M059J (cell line): ENCODE data around the gene ERP27. TPM values are rescaled to one million over a fixed set of nuclear protein-coding genes. Genes with fewer than 3 reads are reported as not detected.

Experiments
- DNase-seq: peaks from one replicate; pipeline ENCODE4 v3.0.0-alpha.2; 2012; ENCODE audit warnings: low read depth
- total RNA-seq: library from RNA; depleted of rRNA; stranded (reverse); fragments of >200 nt; shearing (Covaris generic); gene quantifications from 2 replicates; pipeline ENCODE4 v1.2.3, GENCODE V29; 2014

The ERP27 gene
- total RNA-seq, 1 experiment from 2014 or later = not detected

DNA sequence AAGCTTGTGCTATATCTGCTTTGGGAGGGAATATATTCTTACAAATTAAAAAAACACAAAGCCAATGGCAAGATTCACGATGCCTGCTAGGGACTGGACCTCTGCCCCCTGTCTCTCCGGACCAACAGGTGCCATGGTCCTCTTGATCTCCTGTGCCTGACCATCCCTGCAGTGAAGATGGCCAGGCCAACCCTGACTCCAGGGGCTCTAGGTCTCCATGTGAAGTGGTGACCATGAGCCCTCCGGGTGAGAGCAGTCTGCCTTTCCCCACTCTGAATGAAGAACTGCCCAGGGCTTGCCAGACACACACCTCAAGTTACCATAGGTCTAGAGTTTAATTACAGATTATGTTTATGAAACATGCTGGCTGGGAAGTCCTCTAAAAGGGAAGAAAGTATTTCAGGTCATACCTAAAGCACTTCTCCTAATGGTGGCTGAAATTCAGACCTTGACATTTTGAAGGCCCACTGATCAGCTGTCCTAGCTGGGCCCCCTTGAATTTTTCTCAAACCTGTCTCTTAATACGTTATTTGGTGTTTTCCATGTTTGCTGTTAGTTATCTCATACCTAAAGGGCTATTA is 21.7 kb upstream of the ERP27 start:
- DNase-seq = no peak

DNA sequence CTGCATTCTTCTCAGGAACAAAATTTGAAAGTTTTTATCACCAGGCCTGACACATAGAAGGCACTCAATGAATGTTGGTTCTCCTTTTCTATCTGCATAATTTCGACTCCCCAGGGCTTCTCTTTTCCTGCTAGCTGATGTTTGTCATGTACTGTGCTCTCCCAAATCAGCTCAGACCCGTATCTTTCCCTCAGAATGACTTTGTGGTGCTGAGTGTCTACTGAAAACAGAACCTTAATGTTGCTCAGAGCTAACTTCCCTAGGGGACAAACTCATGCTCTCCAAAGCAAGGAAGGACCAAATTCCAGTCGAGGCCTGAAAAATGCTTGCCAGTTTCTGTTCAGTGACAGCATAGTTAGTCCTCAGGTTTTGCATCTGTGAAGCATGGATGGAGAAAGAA is 21.1 kb upstream of the ERP27 start:
- DNase-seq = no peak

- no peak for DNase-seq
These were observed 20.7 kb upstream of the ERP27 start for GRCh38 chr12:14959126-14959440.

GRCh38 chr12:14958361-14959125 is 20.2 kb upstream of the ERP27 start:
- no peak for DNase-seq

DNA sequence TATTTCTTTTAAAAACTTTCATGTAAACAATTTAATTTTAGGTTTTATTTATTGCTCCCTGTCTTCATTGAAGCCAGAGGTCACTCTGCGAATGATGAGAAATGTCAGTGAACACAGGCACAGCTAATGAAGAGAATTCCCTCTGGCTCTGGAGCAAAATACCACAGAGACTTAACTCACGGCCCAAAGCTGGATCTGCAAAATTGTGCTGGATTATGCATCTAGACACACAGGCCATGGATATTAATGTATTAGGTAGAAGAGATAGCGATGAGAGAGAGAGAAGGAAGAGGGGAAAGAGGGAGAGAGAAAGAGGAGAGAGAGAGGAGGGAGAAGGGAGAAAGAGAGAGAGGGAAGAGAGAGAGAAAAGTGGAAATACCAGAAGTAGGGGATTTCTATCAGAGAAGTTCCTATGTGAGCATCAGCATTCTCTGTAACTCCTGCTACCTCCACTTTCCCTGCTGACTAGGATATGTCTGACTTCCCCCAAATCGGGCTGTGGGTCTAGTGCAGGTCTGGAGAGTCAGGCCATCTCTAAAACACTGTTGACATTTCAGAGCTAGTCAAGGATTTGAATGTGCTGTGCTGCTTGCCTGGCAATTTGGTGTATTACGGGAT is 19.3 kb upstream of the ERP27 start:
- no peak for DNase-seq

DNA sequence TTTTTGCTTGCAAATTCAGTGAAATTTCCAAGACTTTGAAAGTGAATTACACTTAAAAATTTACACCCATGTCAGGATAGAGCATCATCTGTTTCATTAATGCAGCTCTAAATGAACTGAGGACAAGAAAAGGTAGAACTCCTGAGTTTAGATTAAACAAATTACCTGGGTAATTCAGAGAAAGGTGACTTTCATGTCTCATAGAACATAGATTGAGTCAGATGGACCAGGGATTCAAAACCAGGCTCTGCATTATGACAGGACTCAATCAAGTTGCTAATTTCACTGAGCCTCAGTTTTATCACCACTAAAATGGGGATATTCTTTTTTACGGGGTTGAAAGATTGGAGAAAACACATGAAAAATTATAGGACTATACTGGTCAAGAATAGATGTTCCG is 18.6 kb upstream of the ERP27 start:
- DNase-seq = no peak

DNA sequence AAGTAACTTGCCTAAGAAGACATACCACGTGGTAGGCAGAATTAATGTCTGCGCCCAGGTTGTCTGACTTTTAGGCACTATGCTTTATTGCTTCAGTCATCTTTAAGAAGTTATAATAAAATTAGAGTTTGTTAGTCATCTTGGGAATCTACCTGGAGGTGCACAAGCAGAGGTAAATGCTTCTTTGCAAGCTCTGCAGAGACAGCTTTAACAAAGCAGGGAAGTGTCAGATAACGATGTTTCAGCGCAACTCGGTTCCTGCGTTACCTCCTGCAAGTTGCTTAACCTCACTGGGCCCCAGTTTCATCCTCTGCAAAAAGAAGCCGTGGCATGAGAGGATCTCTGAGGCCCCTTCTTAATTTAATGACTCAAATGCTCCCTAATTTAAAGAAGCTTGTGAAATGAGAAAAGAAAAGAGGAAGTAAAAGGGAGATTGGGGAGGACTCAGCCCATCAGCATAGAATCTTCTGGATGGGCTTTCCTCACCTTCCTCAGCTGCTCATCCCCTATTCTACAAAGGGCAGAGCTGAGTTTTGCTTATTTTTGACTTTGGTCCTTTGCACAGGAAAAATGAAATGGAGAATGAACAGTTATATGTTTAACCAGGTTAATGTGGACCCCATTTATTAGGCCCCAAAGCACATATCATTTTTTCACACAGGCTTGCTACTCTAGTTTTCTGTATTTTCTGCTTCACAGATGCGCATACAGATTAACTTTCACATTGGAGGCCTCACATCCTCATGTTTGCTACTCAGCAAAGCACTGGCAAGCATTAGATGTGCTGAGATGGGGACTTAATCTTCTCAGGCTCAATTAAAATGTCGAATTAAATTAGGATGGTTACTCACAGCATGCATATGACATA is 17.9 kb upstream of the ERP27 start:
- DNase-seq = no peak

DNA sequence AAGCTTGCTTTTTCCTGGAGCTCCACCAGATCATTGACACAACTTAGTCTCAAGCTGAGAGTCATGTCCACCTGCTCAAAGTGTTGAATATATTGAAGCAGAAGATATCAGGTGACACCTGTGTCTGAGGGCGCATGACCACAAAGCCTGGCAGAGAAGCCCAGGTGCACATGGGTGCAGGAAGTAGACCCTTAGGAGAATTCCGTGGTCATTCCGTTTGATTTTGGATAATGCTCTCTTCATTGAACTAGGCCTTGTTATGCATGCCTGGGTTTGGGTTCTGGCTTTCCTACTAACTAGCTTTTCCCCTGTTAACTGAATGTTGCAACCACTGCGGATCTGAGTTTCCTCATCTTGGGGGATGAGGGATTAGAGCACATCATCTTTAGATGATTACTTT is 15.9 kb upstream of the ERP27 start:
- DNase-seq = no peak

DNA sequence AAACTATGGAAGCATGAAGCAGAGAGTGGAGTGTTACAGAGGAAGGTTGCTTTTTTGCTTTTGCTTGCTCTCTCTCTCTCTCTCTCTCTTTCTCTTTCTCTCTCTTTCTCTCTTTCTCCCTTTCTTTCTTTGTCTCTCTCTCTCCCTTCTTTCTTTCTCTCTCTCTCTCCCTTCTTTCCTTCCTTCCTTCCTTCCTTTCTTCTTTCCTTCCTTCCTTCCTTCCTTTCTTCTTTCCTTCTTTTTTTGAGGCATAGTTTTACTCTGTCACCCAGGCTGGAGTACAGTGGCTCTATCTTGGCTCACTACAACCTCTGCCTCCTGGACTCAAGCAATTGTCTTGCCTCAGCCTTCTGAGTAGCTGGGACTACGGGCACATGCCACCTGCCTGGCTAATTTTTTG is 15.4 kb upstream of the ERP27 start:
- DNase-seq = no peak

DNA sequence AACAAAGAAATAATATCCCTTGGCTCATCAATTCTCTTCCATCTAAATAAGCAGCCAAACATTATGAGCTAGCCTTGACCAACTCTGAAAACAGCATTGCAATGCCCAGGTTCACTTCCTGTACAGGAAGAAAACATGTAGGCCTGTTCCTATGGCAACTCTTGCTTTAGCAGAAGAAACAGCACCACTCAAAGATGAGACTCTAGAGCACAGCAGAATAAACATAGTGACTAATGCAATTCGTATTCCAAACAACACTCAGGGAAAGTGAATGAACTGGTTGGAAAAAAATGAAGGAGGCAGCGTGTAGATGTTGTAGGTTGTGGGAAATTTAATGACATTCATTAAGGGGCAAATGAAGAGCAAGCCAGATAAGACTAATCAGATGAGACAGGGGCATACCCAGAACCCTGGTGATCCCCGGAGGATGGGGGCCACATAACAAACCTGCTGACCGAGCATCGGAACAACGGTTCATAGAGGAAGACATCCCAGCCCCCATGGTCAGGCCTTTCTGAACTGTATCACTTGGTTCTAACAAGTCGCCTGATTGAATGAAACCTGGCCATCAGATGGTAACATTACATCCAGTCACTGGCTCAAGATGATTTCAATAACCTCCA is 14.1 kb upstream of the ERP27 start:
- peak; percentile 97 for DNase-seq

DNA sequence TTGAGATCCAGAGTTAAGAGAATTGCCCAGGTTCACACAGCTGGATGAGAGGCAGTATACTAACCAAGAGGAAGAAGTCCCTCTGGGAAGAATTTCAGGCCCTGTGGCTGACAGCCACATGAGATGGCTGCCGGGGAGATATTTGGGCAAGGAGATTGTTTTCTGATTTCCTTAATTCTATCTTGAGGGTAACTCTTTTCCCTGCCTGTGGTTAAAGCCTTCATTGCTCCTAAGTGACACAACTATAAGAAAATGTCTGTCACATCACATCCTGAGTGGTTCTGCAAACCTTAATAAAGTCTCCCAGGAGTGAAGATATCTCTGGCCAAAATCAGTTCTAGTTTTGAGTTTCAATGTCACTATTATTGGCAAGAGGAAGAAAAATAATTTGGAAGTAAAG is 13.5 kb upstream of the ERP27 start:
- DNase-seq = peak; percentile 37

GRCh38 chr12:14950982-14951746 is 12.8 kb upstream of the ERP27 start:
- DNase-seq = peak; percentile 77

DNA sequence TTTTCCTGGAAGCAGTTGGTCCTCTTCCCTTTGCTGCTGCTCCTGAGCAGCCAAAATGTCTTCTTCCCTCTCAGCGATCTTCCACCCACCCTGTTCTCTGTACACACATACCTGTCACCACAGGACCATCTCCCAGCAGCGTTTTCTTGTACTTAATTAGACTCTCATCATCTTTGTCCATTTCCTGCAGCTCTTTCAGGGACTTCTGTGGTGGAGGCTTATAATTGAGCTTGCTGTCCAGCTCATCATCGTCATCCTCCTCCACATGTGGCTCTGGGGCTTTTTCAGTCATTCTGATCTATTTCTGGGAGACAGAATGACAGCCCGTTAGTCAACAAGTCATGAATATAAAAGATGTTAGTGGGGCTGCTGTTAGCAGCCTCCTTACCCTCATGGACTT is 12.1 kb upstream of the ERP27 start:
- DNase-seq = no peak

GRCh38 chr12:14949631-14950030 is 11.3 kb upstream of the ERP27 start:
- no peak for DNase-seq

- DNase-seq = peak; percentile 92
These were observed 10.3 kb upstream of the ERP27 start for GRCh38 chr12:14948672-14949071.

- no peak for DNase-seq
These were observed 8.5 kb upstream of the ERP27 start for GRCh38 chr12:14946861-14947260.

GRCh38 chr12:14946162-14946561 is 7.8 kb upstream of the ERP27 start:
- no peak for DNase-seq

DNA sequence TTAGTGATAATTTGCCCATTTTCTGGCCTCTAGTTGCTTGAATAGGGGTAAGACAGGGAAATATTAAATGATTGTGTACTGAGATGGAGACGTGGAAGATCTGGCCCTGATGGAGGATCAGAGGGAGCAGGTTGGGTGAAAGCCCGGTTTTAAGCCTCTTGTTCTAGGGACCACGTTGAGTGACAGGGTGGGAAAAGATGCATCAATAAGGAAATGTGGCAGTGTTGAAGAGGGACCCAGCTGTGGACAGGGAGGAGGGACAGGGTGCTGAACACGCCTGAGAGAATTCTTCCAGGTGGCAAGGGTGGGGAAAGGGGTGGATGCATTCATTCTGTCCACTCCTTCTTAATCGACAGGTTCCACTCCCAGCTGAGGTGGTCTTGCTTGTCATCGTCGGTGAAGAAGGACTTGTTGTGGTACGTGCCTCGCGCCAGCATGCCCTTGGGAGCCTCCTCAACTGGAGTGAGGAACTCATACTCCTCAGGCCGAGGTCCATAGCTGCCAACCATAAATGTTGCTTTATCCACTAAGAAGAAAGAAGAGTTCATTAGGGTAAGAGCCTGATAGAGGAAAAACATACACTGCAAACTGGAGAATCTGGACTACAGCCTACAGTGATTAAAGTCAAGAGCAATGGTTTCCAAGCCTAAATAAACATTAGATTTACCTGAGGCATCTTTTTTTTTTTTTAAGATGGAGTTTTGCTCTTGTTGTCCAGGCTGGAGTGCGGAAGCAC is 4.0 kb upstream of the ERP27 start:
- DNase-seq = no peak

DNA sequence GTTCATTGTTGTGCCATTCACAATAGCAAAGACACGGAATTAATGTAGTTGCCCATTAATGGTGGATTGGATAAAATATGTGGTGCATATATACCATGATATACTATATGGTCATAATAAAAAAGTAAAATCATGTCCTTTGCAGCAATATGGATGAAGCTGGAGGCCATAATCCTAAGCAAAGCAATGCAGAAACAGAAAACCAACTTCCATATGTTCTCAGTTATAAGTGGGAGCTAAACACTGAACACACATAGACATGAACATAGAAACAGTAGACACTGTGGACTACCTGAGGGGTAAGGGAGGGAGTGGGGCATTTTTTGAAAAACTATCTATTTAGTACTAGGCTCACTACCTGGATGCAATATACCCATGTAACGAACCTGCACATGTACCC is 3.0 kb upstream of the ERP27 start:
- DNase-seq = no peak

DNA sequence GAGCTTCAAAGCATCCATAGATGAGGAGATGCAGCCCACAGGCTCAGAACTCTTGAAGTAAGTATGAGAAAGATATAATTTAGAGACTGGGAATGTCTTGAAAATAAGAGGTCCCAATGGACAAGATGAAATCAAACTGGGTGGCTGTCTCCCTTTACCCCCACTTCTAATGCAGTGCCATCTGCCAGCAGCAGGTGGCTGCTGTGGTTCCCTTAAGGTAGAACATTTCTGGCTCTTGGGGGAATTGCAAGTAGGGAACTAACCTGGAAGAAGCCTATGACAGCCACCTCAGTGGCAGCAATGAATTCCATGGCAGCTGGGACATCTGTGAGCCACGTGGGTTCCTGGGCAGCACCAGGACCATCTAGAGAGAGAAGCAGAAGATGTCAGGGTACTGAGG is 648 bp downstream of the ERP27 start:
- no peak for DNase-seq

GRCh38 chr12:14937014-14937413 is 1.3 kb downstream of the ERP27 start:
- DNase-seq = no peak
